OCI-M2 (cell line): ENCODE results near the gene TMEM135.
"Not testable (repeated sequence)": the region's sequence is repeated elsewhere in the genome, so short reads cannot be mapped to it uniquely, and the experiment has no call there.

Experiments
- DNase-seq: peaks from one replicate; lab custom pipeline; 2025; ENCODE audit not compliant: unreplicated experiment; lab: John Stamatoyannopoulos, UW

The TMEM135 gene

GRCh38 chr11:87076260-87076783 lies 38.6 kb downstream of the TMEM135 start:
- DNase-seq = no peak

GRCh38 chr11:87076874-87077429 lies 39.2 kb downstream of the TMEM135 start:
- no peak for DNase-seq

DNA sequence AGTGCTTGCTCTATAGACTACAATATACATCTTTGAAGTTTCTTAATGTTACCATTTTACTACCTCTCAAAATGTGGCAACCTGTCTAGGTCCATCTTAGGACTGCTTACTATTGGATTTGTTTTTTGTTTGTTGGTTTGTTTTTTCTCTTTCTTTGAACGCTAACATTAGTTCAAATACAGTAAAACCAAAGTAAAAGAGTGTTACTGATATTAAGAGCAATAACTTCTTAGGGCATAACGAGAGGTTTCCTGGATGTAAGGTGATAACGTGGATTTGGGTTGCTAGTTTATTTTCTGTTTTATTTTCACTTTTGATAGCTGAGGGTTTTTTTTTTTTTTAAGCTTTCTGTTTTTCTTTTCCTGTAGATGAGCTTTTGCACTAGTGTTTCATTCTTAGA lies 43.6 kb downstream of the TMEM135 start:
- no peak for DNase-seq

DNA sequence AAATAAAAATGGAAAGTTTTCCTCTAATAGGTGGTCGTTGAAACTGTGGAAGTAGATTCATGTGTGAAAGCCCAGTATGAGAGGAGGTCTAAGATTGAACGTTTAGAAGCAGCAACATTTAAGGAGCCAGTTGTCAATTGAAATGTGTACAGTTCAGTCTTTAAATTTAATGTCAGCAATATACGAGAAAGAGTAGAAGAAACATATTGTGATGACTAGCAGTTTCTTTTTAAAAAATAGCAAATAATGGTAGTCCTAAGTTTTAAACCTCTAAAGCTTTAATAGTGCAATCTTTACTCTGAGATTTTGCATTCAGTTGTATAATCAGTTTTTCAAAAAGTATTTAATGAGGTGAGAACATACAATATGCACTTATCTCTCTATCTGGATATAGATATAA lies 44.9 kb downstream of the TMEM135 start:
- DNase-seq = no peak

DNA sequence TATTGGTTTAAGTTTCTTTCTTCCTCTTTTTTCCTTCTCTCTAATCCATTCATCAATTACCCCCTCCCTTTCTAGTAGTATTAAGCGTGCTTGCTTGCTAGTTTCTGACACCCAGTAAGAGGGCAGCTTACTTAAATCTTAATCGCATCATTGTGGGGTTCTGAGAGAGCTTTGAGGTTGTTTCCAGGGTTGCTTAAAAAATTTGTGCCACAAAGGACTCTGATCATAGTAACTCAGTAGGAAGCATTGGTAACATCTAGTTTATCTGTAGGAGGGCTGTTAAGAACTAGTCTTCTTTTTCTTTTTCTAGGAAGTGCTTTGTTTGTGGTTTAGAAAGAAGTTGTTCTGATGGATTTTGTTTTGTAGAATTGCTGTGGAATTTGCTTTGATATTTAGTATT lies 45.3 kb downstream of the TMEM135 start:
- no peak for DNase-seq

- no peak for DNase-seq
Measured at GRCh38 chr11:87092159-87092558, 54.4 kb downstream of the TMEM135 start.

DNA sequence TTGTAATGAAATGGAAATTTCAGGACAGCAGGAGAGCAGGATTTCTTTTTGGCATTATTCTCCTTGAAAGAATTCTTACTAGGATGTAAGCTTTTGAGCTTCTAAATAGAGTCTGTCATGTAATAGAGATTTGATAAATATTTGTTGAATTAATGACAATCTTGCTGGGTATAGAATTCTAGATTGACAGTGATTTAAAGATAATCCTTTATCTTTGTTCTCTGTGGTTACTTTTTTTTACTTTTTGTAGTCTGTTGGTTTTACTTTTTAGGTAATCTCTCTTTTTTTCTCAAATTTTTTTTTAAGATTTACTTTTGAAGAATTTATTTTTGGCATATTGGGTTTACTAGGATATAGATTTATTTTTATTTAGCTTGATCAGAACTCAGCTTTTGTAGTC lies 54.8 kb downstream of the TMEM135 start:
- DNase-seq = no peak

DNA sequence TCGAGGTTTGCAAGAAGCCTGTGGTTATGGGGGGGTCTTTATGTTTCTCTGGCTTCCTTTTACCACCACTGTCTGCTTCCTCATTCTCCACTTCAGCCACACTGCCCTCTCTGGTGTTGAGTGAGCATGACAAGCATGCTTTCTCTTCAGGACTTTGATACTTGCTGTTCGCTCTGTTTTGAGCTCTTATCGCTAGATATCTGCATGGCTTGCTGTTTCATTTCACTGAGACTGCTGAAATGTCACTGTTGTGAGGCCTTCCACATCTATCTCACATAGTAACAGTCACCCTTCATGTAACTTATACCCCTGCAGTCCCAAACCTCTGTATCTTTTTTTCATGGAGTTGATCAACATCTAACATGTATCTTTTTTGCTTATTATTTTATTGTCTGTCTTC lies 59.8 kb downstream of the TMEM135 start:
- DNase-seq = peak; percentile 6

- no peak for DNase-seq
Measured at GRCh38 chr11:87101956-87102580, 64.3 kb downstream of the TMEM135 start.

GRCh38 chr11:87105826-87106225 lies 68.1 kb downstream of the TMEM135 start:
- DNase-seq = not testable (repeated sequence)

GRCh38 chr11:87107379-87107778 lies 69.6 kb downstream of the TMEM135 start:
- not testable (repeated sequence) for DNase-seq

DNA sequence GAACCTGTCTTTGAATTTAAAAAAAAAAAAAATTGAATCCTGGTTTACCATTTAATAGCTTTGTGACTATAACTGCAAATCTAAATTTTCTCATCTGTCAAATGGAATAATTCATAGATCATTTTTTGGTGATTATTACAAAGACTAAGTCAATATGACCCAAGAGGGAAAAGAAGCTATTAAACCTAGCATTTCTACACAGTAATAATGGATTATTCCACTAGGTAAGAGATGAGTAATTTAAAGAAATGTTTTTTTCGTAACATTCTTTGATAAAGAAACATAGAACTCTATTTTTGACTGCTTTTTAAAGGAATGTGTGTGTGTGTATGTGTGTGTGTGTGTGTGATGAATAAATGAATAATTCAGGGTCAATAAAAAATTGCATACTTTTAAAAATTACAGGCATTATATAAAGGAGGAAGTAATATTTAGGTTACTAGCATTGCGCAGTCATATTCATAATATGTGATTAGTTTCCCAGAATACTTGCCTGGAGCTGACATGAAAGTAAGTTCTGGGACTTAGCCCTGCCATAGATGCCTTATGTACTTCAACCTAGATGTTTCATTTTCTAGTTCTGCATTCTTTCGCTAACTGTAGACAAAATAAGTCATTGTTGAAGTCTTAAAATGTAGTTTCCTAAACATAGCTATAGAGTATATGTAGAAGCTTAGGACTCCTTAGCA lies 72.9 kb downstream of the TMEM135 start:
- DNase-seq = no peak

DNA sequence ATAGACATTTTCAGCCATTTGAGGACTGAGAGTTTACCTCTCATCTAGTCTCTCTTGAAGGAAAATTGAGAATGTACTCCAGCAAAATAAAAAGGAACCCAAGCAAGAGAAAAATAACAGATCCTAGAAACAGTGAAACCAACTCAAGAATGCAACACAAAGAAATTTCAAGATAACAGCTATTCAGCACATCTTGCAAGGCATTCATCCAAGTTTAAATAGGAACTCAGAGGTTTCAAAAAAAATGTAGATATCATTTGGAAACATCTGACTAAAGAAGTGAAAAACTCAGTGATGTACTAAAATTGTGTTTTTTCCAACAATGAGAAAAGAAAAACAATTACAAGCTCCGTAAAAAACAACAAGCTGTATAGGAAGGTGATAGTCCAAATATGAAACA lies 76.4 kb downstream of the TMEM135 start:
- DNase-seq = no peak

DNA sequence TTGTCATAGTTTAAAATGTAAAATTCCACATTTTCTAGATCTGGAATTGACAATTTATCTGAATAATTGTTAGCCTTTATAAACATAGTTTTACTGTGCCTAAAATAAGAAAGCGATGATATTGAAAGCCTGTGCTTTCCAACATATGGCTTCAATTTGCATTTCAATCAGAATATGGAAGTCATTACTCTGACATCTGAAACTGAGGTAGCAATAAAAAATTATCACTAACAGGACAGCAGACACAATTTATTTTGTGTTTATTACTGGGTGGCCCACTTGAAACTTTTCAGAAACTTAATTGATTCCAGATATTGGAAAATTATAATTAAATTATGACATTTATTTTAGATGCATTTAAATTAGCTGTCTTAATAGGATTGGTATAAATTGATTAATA lies 78.5 kb downstream of the TMEM135 start:
- no peak for DNase-seq

GRCh38 chr11:87120937-87121336 lies 83.2 kb downstream of the TMEM135 start:
- no peak for DNase-seq

DNA sequence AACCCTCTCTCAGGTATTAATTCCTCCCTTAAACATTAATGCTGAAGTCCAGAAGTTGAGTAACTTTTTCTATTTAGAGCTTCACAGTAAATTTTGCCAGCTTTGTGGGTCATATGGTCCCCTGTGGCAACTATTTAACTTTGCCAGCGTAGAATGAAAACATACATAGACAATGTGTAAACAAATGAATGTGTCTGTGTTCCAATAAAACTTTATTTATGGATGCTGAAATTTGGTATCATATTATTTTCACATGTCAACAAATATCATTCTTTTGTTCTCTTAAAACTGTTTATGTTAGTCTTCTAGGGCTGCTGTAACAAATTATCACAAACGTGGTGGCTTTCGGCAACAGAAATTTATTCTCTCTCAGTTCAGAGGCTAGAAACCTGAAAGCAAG lies 85.1 kb downstream of the TMEM135 start:
- DNase-seq = no peak

GRCh38 chr11:87125257-87125656 lies 87.5 kb downstream of the TMEM135 start:
- no peak for DNase-seq

DNA sequence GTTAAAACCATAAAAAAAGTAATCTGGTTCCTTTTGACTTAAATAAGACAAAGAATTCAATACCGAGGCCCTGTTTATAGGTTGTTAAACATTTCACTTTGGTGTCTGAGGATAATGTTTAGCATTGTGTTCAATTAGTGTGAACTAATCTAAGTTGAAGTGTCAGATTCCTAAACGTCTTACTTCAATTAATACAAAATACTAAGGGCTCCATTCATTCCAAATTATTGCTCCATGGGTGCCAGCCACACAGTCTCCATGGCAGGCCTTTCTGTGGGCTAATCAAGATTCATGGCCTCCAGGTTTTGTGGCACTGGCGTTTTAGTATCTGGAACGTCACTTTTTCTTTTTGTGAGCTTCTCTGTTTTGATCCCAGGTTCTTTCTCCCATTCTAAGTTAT lies 89.4 kb downstream of the TMEM135 start:
- no peak for DNase-seq

DNA sequence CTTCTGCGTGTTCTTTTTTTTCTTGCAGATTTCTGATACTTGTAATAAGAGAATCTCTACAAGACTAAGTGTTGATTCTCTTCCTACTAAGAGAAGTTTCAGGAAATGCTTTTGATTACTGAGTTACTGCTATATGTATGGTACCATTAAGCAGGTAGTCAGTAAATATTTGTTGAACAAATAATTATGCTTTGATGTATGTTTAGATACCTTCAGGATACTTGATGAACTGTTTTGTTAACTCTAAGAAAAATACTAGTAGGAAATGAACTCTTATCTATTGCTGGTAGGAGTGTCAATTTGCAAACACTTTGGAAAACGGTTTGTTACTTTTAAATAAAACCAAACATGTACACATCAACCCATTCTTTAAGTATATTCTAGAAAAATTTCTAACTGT lies 90.6 kb downstream of the TMEM135 start:
- DNase-seq = no peak

GRCh38 chr11:87134524-87135106 lies 96.9 kb downstream of the TMEM135 start:
- no peak for DNase-seq

GRCh38 chr11:87136236-87136635 lies 98.5 kb downstream of the TMEM135 start:
- DNase-seq = no peak

DNA sequence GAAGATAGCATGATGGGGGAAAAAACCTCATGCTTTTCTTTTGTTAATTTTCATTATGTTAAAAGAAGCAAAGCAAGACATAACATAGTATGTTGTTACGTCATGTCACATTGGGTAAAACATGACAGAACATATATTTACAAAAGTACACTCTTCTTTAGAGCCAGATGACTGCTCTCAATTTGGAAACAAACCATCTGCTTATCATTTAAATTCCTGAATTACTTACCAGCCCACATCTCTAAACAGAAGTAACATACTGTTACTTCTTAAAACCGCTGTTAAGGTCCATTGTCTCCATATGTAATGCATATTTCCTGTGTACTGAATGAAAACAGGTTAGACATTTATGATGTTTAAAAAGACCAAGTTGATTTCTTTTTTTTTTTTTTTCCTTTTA lies 100.0 kb downstream of the TMEM135 start:
- no peak for DNase-seq
